Activated B cell treated with CpG ODN at 0.5 μM for 24 hours (primary cell): ENCODE data around the gene ANKFY1. TPM values are rescaled to one million over a fixed set of nuclear protein-coding genes. Genes with fewer than 3 reads are reported as not detected.

ENCODE experiments used
- ATAC-seq: fragments of 200-7000 bp; cut with Tn5 transposase; one replicate; pipeline ENCODE4 v1.10.0; 2021; ENCODE audit warnings: low read depth, mild to moderate bottlenecking, moderate library complexity
- CTCF ChIA-PET: fragments of 350-600 bp; sonication (Branson Sonifier 250); formaldehyde crosslinking; loops from one replicate; lab custom pipeline; 2021; ENCODE audit warnings: antibody characterized with exemption; lab: Charles Lee
- POLR2A ChIA-PET: fragments of 350-600 bp; sonication (Branson Sonifier 250); formaldehyde crosslinking; loops from one replicate; lab custom pipeline; 2021; ENCODE audit warnings: antibody characterized with exemption; lab: Charles Lee
- DNase-seq: peaks from one replicate; pipeline ENCODE4 v3.0.0; 2022
- H3K27ac Mint-ChIP-seq: one replicate; pipeline ENCODE4 v1.8.0; 2020; ENCODE audit warnings: mixed read lengths
- H3K27me3 Mint-ChIP-seq: one replicate; pipeline ENCODE4 v1.8.0; 2021; ENCODE audit warnings: mixed read lengths
- H3K36me3 Mint-ChIP-seq: one replicate; pipeline ENCODE4 v1.8.0; 2021; ENCODE audit warnings: low read depth, mixed read lengths
- H3K4me1 Mint-ChIP-seq: one replicate; pipeline ENCODE4 v1.8.0; 2021; ENCODE audit warnings: mixed read lengths
- H3K4me3 Mint-ChIP-seq: one replicate; pipeline ENCODE4 v1.8.0; 2020; ENCODE audit warnings: mild to moderate bottlenecking, mixed read lengths
- H3K9me3 Mint-ChIP-seq: one replicate; pipeline ENCODE4 v1.8.0; 2020; ENCODE audit warnings: mixed read lengths
- intact Hi-C: fragments of 100-400 bp; cut with micrococcal nuclease; formaldehyde crosslinking; loops from one replicate; pipeline ENCODE4 v1.15.1; 2024
- total RNA-seq: library from RNA; stranded (reverse); gene quantifications from 2 replicates; pipeline ENCODE4 v1.2.3, GENCODE V29; 2022
- TF ChIP-seq, protein P1 (sequence below): fragments of 200-600 bp; IDR thresholded peaks from one replicate; pipeline ENCODE4 v1.8.0; 2022; ENCODE audit warnings: antibody characterized with exemption, mild to moderate bottlenecking

ANKFY1 gene
- total RNA-seq, 1 donor from 2014 or later, result 50.2 TPM

GRCh38 chr17:4172356-4172755 is 91.4 kb downstream of the ANKFY1 start:
- DNase-seq (no peak), ATAC-seq (no peak)
- POLR2A ChIA-PET, result no interaction called here
- Mint-ChIP-seq H3K4me1 (no peaks in the 10 kb centered on the region), H3K9me3 (no peaks in the 10 kb centered on the region), H3K4me3 (no peak overlapping the region), H3K27me3 (no peaks in the 10 kb centered on the region), H3K36me3 (peaks cover 95% of the 10 kb centered on the region), H3K27ac (no peak overlapping the region)
- intact Hi-C loops, result no loop called here
- TF ChIP-seq, protein P1, sequence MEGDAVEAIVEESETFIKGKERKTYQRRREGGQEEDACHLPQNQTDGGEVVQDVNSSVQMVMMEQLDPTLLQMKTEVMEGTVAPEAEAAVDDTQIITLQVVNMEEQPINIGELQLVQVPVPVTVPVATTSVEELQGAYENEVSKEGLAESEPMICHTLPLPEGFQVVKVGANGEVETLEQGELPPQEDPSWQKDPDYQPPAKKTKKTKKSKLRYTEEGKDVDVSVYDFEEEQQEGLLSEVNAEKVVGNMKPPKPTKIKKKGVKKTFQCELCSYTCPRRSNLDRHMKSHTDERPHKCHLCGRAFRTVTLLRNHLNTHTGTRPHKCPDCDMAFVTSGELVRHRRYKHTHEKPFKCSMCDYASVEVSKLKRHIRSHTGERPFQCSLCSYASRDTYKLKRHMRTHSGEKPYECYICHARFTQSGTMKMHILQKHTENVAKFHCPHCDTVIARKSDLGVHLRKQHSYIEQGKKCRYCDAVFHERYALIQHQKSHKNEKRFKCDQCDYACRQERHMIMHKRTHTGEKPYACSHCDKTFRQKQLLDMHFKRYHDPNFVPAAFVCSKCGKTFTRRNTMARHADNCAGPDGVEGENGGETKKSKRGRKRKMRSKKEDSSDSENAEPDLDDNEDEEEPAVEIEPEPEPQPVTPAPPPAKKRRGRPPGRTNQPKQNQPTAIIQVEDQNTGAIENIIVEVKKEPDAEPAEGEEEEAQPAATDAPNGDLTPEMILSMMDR, result no peak
- CTCF ChIA-PET, result no interaction called here

- Mint-ChIP-seq H3K4me1 (no peaks in the 10 kb centered on the region), H3K9me3 (no peaks in the 10 kb centered on the region), H3K27me3 (no peaks in the 10 kb centered on the region), H3K4me3 (no peak overlapping the region), H3K27ac (no peak overlapping the region), H3K36me3 (peaks cover 95% of the 10 kb centered on the region)
- no peak for DNase-seq
- no peak for ATAC-seq
- ChIA-PET POLR2A (no interaction called here), CTCF (no interaction called here)
- intact Hi-C loops, result no loop called here
- TF ChIP-seq, protein P1, result no peak
These were observed 93.0 kb downstream of the ANKFY1 start for GRCh38 chr17:4170639-4171280.

DNA sequence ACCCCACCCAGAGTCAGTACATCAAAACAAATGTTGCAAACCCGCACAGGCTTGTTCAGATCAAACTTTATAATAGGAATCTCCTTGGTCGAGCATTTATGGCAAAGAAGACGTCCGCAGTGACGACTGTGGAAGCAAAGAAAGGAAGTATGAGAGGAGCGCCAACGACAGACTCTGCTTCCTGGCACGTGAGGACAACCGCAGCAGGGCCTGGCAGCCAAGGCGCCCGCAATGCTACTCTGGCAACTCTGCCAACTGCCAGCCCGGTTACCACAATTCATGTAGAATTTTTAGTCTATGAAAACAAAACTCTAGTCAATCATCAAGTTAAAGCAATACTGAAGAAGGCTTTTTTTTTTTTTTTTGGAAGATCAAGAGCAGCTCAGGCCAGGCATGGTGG is 96.0 kb downstream of the ANKFY1 start:
- POLR2A ChIA-PET, result interaction anchor here (0.6 kb wide), 1 partner anchor 1535 kb away, joined by 3 read pairs; no protein-coding TSS in a partner anchor
- ATAC-seq, result no peak
- no peak overlapping the region for H3K27ac Mint-ChIP-seq

DNA sequence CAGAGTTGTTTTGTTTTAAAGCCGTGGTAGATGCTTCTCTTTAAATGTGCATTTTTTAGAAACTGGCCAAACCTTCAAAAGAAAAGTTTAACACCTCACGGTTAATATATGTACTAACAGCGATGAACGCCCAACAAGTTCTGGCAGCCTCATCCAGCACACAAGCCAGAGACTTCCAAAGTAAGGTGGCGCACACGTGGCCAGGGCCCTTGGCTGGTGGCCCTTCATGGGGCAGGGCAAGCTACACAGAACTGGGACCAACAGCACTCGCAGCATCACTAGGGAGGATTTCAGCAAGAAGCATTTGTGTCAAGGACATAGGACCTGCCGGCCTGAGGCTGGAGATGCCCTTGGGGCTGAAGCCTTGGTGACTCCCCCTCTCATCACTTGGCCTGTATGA is 97.4 kb downstream of the ANKFY1 start:
- ChIA-PET CTCF (no interaction called here), POLR2A (interaction anchor here (1.1 kb wide), 1 partner anchor 23 kb away, joined by 6 read pairs; no protein-coding TSS in a partner anchor)
- no peak overlapping the region for H3K27ac Mint-ChIP-seq
- intact Hi-C loops, result no loop called here
- H3K4me1 Mint-ChIP-seq, result peaks cover 11% of the 10 kb centered on the region
- peaks cover 73% of the 10 kb centered on the region for H3K36me3 Mint-ChIP-seq
- DNase-seq (no peak), ATAC-seq (no peak)
- no peaks in the 10 kb centered on the region for H3K27me3 Mint-ChIP-seq
- H3K4me3 Mint-ChIP-seq, result no peak overlapping the region
- H3K9me3 Mint-ChIP-seq, result no peaks in the 10 kb centered on the region
- TF ChIP-seq, protein P1, result no peak

More for the DNA sequence above, 96.0 kb downstream of the ANKFY1 start:
- TF ChIP-seq, protein P1, result no peak
- no peak for DNase-seq
- peaks cover 85% of the 10 kb centered on the region for H3K36me3 Mint-ChIP-seq
- no peaks in the 10 kb centered on the region for H3K9me3 Mint-ChIP-seq
- intact Hi-C loops, result no loop called here
- H3K27me3 Mint-ChIP-seq, result no peaks in the 10 kb centered on the region
- H3K4me1 Mint-ChIP-seq, result peaks cover 5% of the 10 kb centered on the region
- H3K4me3 Mint-ChIP-seq, result no peak overlapping the region
- CTCF ChIA-PET, result no interaction called here

DNA sequence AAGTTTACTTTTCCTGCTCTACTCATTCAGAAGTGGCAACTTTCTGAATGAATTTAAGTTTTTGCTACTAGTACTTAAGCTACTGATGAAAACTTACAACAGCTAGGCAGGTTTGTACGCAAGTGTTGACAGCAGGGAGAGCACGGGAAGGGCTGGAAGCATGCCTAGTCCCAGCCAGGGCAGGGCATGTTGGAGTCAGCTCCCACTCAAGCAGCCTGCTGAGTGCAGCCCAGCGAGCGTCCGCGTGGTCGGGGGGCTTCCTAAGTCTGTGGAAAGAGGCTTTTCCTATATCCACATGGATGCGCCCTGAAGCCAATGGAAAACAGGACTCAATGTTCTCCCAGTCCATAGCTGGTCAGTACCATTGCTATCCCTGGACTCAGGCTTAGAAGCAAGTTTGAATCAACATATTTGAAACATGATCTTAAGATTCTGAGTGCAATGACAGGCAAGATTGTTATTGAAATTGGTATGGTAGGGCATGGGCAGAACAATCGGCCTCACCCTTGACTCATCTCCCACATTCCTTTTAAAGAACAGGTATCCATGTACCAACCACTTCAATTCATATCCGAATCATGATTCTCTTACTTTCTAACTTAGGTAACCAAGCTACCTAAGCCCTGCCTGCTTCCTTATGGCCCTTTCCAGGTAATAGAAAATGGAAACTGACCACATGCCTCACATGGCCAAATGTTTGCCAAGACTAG is 98.3 kb downstream of the ANKFY1 start:
- intact Hi-C loops, result no loop called here
- no peaks in the 10 kb centered on the region for H3K27me3 Mint-ChIP-seq
- DNase-seq, result no peak

More for the DNA sequence above, 98.3 kb downstream of the ANKFY1 start:
- Mint-ChIP-seq H3K27ac (no peak overlapping the region), H3K9me3 (no peaks in the 10 kb centered on the region), H3K4me3 (no peak overlapping the region), H3K4me1 (peaks cover 11% of the 10 kb centered on the region), H3K36me3 (peaks cover 66% of the 10 kb centered on the region)
- ChIA-PET POLR2A (no interaction called here), CTCF (no interaction called here)
- no peak for ATAC-seq
- TF ChIP-seq, protein P1, result no peak
